Activated CD4-positive, alpha-beta T cell treated with anti-CD3 and anti-CD28 coated beads for 36 hours (primary cell): ENCODE measurements around the gene NSUN2. TPM values are rescaled to one million over a fixed set of nuclear protein-coding genes. Genes with fewer than 3 reads are reported as not detected.
A peak's percentile ranks its signal among the peaks of the same experiment; 100 is the strongest.
"Not testable (repeated sequence)": the region's sequence is repeated elsewhere in the genome, so short reads cannot be mapped to it uniquely, and the experiment has no call there.

Source experiments
- ATAC-seq: fragments of 200-7000 bp; cut with Tn5 transposase; one replicate; pipeline ENCODE4 v1.10.0; 2021; ENCODE audit warnings: mild to moderate bottlenecking, moderate library complexity
- CTCF ChIA-PET: fragments of 350-600 bp; sonication (Branson Sonifier 250); formaldehyde crosslinking; loops from one replicate; lab custom pipeline; 2021; ENCODE audit warnings: antibody characterized with exemption; lab: Charles Lee
- POLR2A ChIA-PET: fragments of 350-600 bp; sonication (Branson Sonifier 250); formaldehyde crosslinking; loops from one replicate; lab custom pipeline; 2021; ENCODE audit warnings: antibody characterized with exemption, inconsistent platforms; lab: Charles Lee
- DNase-seq: peaks from one replicate; pipeline ENCODE4 v3.0.0-alpha.2; 2020
- H3K27ac Mint-ChIP-seq: one replicate; pipeline ENCODE4 v1.8.0; 2021; ENCODE audit warnings: mixed read lengths
- H3K27me3 Mint-ChIP-seq: one replicate; pipeline ENCODE4 v1.8.0; 2021; ENCODE audit warnings: mixed read lengths
- H3K36me3 Mint-ChIP-seq: one replicate; pipeline ENCODE4 v1.8.0; 2021; ENCODE audit warnings: low read depth, mixed read lengths
- H3K4me1 Mint-ChIP-seq: one replicate; pipeline ENCODE4 v1.8.0; 2021; ENCODE audit warnings: mixed read lengths
- H3K4me3 Mint-ChIP-seq: one replicate; pipeline ENCODE4 v1.8.0; 2021; ENCODE audit warnings: mild to moderate bottlenecking, moderate library complexity, mixed read lengths
- H3K9me3 Mint-ChIP-seq: one replicate; pipeline ENCODE4 v1.8.0; 2021; ENCODE audit warnings: low read depth, mixed read lengths
- intact Hi-C, 2 experiments: fragments of 100-400 bp; cut with DNase I in 1 of 2; cut with micrococcal nuclease in 1 of 2; formaldehyde crosslinking; loops; one replicate each; pipeline versions ENCODE4 v1.14.2 to v1.15.1; 2022 to 2024; cut with DNase I, micrococcal nuclease
- total RNA-seq, 2 experiments: library from RNA; stranded (reverse); gene quantifications; one replicate each; pipeline ENCODE4 v1.2.3, GENCODE V29; 2021

NSUN2 gene
- total RNA-seq, 2 experiments from 2014 or later = 91.1 to 97.1 TPM

GRCh38 chr5:6668717-6669116 lies 35.9 kb upstream of the NSUN2 start:
- H3K27me3 Mint-ChIP-seq, CTCF ChIA-PET, intact Hi-C loops, H3K4me1 Mint-ChIP-seq, H3K27ac Mint-ChIP-seq, H3K9me3 Mint-ChIP-seq, ATAC-seq, H3K4me3 Mint-ChIP-seq, POLR2A ChIA-PET, DNase-seq: not testable (repeated sequence)
- H3K36me3 Mint-ChIP-seq = peaks cover 17% of the 10 kb centered on the region

- intact Hi-C loops = no loop called here
These were observed 34.8 kb upstream of the NSUN2 start for GRCh38 chr5:6667648-6668047.

DNA sequence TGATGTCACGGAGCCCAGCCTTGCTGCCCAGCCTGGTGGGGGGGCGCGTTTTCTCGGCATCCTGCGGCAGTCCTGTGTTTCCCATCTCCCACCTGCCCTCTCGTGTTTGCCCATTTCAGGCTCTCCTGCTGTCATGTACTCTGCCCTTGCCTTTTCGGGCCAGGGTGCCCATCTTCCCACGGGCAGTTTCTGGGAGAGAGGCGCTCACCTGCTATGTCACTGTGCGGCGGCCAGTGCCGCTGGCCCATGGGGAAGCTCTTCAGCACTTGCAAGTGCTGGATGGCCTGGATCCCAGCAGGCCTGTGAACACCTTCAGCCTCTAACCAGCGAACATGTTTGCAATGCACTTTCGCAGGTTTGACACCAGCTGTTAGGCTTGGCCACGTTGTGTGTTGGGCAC lies 33.9 kb upstream of the NSUN2 start:
- CTCF ChIA-PET = no interaction called here
- ATAC-seq (no peak), DNase-seq (no peak)
- Mint-ChIP-seq H3K4me3 (no peak overlapping the region), H3K9me3 (no peaks in the 10 kb centered on the region), H3K4me1 (no peaks in the 10 kb centered on the region), H3K36me3 (peaks cover 22% of the 10 kb centered on the region), H3K27me3 (no peaks in the 10 kb centered on the region), H3K27ac (no peak overlapping the region)
- POLR2A ChIA-PET = no interaction called here
- intact Hi-C loops = no loop called here

More at GRCh38 chr5:6667648-6668047, 34.8 kb upstream of the NSUN2 start:
- H3K9me3 Mint-ChIP-seq = no peaks in the 10 kb centered on the region
- ChIA-PET CTCF (no interaction called here), POLR2A (no interaction called here)
- no peak overlapping the region for H3K27ac Mint-ChIP-seq
- no peak for DNase-seq
- no peaks in the 10 kb centered on the region for H3K4me1 Mint-ChIP-seq
- H3K27me3 Mint-ChIP-seq = no peaks in the 10 kb centered on the region
- H3K36me3 Mint-ChIP-seq = peaks cover 18% of the 10 kb centered on the region
- no peak overlapping the region for H3K4me3 Mint-ChIP-seq
- ATAC-seq = no peak

GRCh38 chr5:6660688-6661087 lies 27.8 kb upstream of the NSUN2 start:
- Mint-ChIP-seq H3K9me3 (peaks cover 9% of the 10 kb centered on the region), H3K4me3 (no peak overlapping the region), H3K36me3 (peaks cover 33% of the 10 kb centered on the region), H3K27ac (no peak overlapping the region), H3K27me3 (no peaks in the 10 kb centered on the region), H3K4me1 (no peaks in the 10 kb centered on the region)
- peak; percentile 23 for ATAC-seq
- CTCF ChIA-PET = no interaction called here
- DNase-seq = no peak
- POLR2A ChIA-PET = no interaction called here
- intact Hi-C loops = no loop called here

DNA sequence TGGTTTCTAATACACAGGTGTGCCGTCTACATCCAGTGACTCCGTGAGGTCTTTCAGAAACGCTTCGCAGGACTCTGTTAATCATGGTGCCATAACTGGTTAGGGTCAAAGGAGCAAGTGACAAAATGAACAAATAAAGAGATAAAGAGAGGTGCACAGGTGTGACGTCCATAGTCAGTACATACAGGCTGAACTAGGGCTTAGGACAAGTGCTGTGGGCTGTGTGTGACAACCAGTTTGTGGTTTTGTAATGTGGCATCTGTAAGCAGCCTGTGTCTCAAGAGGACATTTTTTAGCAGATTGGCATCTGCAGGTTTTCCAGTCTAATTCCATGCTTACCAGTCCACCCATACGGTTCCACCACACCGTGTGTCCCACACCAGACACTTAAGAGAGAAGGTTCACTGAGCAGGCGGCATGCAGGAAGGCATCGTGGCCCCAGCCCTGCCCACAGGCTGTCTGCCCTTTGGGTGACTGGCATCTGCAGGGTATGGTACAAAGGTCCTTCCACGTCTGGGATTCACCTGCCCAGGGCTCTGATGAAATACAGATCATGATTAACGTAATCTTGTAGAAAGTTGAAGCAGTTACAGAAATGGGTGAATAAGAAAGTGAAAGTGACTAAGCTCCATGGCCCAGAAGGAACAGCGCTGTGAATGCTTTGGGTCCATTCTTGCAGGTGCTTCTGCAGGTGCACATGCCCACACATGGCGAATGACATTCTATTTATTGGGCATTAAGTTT lies 27.3 kb upstream of the NSUN2 start:
- Mint-ChIP-seq H3K27ac (peak overlapping the region; percentile 19), H3K4me3 (no peak overlapping the region), H3K36me3 (peaks cover 39% of the 10 kb centered on the region), H3K27me3 (no peaks in the 10 kb centered on the region), H3K9me3 (peaks cover 15% of the 10 kb centered on the region), H3K4me1 (no peaks in the 10 kb centered on the region)
- intact Hi-C loops = no loop called here
- ATAC-seq (peak; percentile 78), DNase-seq (peak; percentile 24)
- ChIA-PET POLR2A (no interaction called here), CTCF (interaction anchor here (0.9 kb wide), 1 partner anchor 11 kb away, joined by 3 read pairs; no protein-coding TSS in a partner anchor)

- H3K4me3 Mint-ChIP-seq = no peak overlapping the region
- CTCF ChIA-PET = no interaction called here
These were observed 23.8 kb upstream of the NSUN2 start for GRCh38 chr5:6656680-6657079.

GRCh38 chr5:6655432-6655831 lies 22.6 kb upstream of the NSUN2 start:
- H3K9me3 Mint-ChIP-seq = peaks cover 15% of the 10 kb centered on the region
- H3K27me3 Mint-ChIP-seq = no peaks in the 10 kb centered on the region
- H3K36me3 Mint-ChIP-seq = peaks cover 41% of the 10 kb centered on the region
- DNase-seq = no peak
- ATAC-seq = no peak
- CTCF ChIA-PET = no interaction called here
- no peak overlapping the region for H3K27ac Mint-ChIP-seq
- no peaks in the 10 kb centered on the region for H3K4me1 Mint-ChIP-seq
- intact Hi-C loops = no loop called here
- H3K4me3 Mint-ChIP-seq = no peak overlapping the region
- POLR2A ChIA-PET = no interaction called here

More at GRCh38 chr5:6656680-6657079, 23.8 kb upstream of the NSUN2 start:
- ATAC-seq (no peak), DNase-seq (no peak)
- no peak overlapping the region for H3K27ac Mint-ChIP-seq
- intact Hi-C loops = no loop called here
- H3K36me3 Mint-ChIP-seq = peaks cover 41% of the 10 kb centered on the region
- H3K9me3 Mint-ChIP-seq = peaks cover 15% of the 10 kb centered on the region
- POLR2A ChIA-PET = no interaction called here
- H3K4me1 Mint-ChIP-seq = no peaks in the 10 kb centered on the region
- no peaks in the 10 kb centered on the region for H3K27me3 Mint-ChIP-seq

- no peak for ATAC-seq
- ChIA-PET POLR2A (no interaction called here), CTCF (no interaction called here)
These were observed 19.2 kb upstream of the NSUN2 start for GRCh38 chr5:6652025-6652424.

GRCh38 chr5:6649681-6650080 lies 16.8 kb upstream of the NSUN2 start:
- ChIA-PET CTCF (interaction anchor here (0.8 kb wide), 1 partner anchor 10 kb away, joined by 3 read pairs; no protein-coding TSS in a partner anchor), POLR2A (no interaction called here)
- no peaks in the 10 kb centered on the region for H3K4me1 Mint-ChIP-seq
- peaks cover 17% of the 10 kb centered on the region for H3K36me3 Mint-ChIP-seq
- no peak overlapping the region for H3K27ac Mint-ChIP-seq
- intact Hi-C loops = no loop called here
- DNase-seq (no peak), ATAC-seq (no peak)
- H3K27me3 Mint-ChIP-seq = no peaks in the 10 kb centered on the region
- H3K9me3 Mint-ChIP-seq = peaks cover 3% of the 10 kb centered on the region
- no peak overlapping the region for H3K4me3 Mint-ChIP-seq

More at GRCh38 chr5:6652025-6652424, 19.2 kb upstream of the NSUN2 start:
- Mint-ChIP-seq H3K4me1 (no peaks in the 10 kb centered on the region), H3K9me3 (peaks cover 18% of the 10 kb centered on the region), H3K27me3 (no peaks in the 10 kb centered on the region), H3K36me3 (peaks cover 32% of the 10 kb centered on the region), H3K4me3 (no peak overlapping the region), H3K27ac (no peak overlapping the region)
- intact Hi-C loops = no loop called here
- DNase-seq = no peak

- ChIA-PET CTCF (interaction anchor here (0.8 kb wide), 1 partner anchor 11 kb away, joined by 3 read pairs; no protein-coding TSS in a partner anchor), POLR2A (no interaction called here)
- Mint-ChIP-seq H3K27ac (no peak overlapping the region), H3K36me3 (peaks cover 19% of the 10 kb centered on the region), H3K4me3 (no peak overlapping the region), H3K4me1 (no peaks in the 10 kb centered on the region), H3K27me3 (no peaks in the 10 kb centered on the region), H3K9me3 (peaks cover 3% of the 10 kb centered on the region)
- ATAC-seq (no peak), DNase-seq (no peak)
- intact Hi-C loops = no loop called here
These were observed 16.3 kb upstream of the NSUN2 start for GRCh38 chr5:6649186-6649585.

DNA sequence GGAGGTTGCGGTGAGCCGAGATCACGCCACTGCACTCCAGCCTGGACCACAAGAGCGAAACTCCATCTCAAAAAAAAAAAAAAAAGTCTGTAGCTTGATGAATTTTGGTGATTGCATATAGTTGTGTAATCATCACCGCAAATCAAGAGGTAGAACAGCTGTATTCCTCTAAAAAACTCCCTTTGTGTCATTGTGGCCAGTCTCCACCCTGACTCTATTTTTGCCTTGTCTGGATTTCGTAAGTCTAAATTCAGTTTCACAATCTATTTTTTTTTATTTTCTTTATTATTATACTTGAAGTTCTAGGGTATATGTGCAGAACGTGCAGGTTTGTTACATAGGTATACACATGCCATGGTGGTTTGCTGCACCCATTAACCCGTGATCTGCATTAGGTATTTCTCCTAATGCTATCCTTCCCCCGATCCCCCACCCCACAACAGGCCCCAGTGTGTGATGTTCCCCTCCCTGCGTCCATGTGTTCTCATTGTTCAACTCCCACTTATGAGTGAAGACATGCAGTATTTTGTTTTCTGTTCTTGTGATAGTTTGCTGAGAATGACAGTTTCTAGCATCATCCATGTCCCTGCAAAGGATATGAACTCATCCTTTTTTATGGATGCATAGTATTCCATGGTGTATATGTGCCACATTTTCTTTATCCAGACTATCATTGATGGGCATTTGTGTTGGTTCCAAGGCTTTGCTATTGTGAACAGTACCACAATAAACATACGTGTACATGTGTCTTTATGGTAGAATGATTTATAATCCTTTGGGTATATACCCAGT lies 12.9 kb upstream of the NSUN2 start:
- H3K9me3 Mint-ChIP-seq, CTCF ChIA-PET, H3K4me1 Mint-ChIP-seq, DNase-seq, H3K27me3 Mint-ChIP-seq, POLR2A ChIA-PET, H3K27ac Mint-ChIP-seq, intact Hi-C loops, H3K4me3 Mint-ChIP-seq, ATAC-seq: not testable (repeated sequence)
- H3K36me3 Mint-ChIP-seq = peaks cover 11% of the 10 kb centered on the region
